GM19043 (cell line): ENCODE measurements around the gene TEX35.
"Not testable (repeated sequence)": the region's sequence is repeated elsewhere in the genome, so short reads cannot be mapped to it uniquely, and the experiment has no call there.

ENCODE experiments used
- ATAC-seq: cut with Tn5 transposase; IDR thresholded peaks from one replicate; pipeline ENCODE4 v1.9.1; 2021; ENCODE audit warnings: low read depth; ENCODE audit not compliant: unreplicated experiment

TEX35 gene

DNA sequence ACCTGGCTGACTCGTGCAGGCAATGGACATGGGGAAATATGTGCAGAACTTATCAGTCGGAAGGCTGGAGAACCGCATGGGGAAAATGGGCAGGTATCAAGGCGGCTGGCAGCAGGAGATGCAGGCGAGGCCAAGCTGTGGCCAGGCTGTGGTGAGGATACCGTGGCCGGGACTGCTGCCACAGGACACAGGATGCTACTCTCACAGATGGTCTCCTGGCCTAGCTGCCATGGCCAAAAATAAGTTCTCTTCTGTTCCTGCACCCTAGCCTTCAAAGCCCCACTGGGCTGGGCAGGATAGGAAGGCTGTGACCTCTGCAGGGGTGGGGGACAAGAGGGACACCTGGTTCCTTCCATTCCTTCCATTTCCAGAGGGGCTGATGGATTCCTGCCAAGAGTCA lies 26.4 kb downstream of the TEX35 start:
- no peak for ATAC-seq

DNA sequence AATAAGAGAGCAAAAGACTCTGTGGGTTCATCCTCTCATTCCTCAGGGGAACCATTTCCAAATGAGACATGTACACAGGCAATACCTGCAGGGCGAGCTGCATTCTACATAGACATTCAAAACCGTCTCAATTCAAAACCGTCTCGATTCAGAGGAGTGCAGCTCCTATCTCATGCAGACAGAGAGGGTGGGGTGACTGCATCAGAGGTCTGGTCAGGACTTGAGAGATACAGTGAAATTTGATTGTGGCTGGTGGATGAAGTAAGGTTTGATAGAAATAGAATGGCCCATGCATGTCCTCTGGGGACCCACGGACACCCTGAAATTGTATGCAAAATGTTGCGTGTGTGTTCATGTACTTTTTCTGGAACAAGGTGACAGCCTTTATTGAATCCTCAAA lies 27.3 kb downstream of the TEX35 start:
- no peak for ATAC-seq

DNA sequence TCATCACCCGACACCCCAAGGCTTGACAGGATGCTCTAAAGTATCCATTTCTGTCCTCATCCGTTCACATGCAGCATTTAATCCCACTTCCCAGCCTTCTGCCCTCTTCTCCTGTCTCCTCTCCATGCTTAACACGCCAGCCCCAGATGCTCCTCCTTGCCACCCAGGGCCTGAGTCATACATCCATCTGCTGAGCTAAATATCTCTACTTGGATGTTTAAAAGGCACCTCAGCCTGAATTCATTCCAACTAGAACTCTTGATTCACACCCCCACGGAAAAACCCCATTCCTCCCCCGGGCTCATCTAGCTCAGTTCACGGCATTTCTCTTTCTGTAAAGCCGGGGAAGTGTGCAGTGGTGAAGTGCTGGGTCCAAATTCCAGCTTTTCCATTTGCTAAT lies 27.7 kb downstream of the TEX35 start:
- ATAC-seq = no peak

DNA sequence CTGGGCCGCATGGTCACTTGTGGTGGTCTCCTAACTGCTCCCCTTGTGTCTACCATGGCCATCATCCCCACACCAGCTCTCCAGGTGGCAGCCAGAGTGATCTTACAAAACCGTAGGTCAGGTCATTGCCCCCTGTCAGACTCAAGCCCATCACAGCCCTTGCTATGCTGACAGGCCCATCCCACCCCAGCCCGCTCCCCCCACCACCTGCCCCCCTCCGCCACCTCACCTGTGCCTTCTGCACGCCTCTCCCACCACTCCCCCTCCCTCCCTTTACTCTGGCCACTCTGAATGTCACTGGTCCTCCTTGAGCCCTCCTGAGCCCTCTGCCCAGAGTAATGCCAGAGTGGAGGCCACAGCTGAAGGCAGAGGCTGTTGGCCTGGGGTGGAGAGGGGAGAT lies 28.5 kb downstream of the TEX35 start:
- no peak for ATAC-seq

DNA sequence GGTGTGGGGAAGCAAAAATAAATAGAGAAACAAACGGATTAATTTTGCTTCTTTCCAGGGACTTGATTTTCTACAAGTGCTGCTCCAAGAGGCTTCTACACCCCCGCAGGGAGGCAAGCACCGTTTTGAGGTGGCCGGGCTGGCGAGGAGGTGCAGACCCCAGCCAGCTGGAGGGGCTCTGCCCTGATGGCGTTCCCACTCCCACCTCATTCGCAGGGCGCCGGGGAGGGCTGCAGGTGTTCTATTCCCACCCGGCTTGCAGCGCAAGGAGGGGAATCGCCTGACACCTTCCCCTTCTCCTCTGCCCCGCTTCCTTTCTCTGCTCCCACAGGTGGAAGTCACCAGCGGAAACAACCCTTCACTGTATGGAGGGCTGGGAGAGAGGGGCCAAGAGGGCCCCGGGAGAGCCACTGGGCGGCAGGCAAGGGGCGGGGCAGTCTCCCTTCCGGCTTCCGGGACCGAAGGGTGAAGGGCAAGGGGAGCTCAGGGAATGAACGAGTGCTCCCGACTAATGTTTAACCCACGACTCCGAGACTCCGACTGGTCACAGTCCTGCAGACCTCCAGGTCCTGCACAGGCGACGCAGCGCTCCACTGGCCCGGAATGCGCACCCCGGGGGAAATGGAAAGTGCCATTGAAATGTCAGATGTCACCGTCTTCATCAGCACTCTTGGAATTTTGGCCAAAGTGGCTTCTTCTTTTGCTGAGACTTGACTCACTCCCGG lies 29.1 kb downstream of the TEX35 start:
- ATAC-seq = peak; percentile 33

DNA sequence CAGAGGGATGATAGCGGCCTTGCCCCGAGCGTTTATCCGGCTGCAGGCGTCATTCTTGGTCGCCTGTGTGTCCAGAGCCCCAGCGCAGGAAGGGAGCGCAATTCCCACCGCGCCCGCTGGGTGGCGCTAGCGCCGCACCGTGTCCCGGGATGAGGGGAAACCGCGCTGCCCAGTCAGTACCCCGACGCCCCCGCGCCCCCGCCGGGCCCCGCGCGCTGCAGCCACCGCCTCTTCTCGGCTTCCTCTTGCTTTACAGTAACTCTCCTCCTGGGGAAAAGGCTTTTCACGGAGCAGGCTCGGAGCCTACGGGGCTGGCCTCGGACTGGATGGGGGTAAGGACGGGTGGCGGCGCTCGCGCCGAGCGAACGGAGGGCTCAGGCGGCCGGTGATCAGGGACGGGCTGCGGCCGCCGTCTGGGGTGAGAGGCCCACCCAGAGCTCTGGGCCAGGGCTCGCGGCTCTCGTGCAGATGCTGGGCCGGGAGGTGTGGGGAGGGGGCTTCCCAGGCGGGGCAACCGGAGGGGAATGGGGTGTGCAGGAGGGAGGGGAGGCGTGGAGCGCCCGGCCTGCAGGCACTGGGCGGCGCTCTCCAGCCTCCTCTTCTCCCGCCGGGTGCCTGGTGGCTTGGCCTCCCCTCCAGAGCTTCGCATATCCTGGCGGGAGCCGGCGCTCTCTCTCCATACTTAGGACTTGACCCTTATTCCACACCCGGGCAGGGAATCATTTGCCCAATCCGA lies 29.8 kb downstream of the TEX35 start:
- ATAC-seq = peak; percentile 65

DNA sequence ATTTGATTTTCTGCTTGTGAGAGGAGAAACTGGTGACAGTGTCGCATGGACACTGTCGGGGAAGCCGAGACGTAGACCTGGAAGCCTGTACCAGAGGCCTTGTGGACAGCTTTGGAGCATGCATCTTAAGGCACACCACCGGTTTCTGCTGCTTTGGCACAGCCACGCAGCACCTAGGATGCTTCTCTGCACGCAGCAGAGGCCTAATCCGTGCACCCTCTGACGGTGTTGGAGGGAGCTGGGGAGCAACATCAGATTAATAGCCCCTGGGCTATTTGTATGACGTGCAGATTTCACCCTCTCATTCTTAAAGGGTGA lies 30.3 kb downstream of the TEX35 start:
- peak; percentile 30 for ATAC-seq

DNA sequence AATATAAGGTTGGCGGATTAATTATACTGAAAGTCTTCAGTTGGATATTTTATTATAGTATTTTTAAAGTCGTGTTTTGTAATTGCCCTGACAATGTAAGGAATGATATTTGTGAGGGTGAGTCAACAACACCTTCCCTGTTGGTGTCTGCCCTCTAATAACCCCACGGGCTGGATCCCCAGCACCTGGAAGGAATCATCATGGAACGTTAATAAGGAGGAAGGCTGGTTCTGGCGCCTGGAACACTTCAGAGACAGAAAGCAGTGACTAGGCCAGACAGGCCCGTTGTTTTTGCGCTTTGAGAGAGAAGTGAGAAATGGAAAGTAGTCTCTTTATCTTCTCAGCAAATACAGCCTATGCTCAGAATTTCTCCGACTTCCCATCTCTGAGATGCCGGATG lies 31.6 kb downstream of the TEX35 start:
- ATAC-seq = no peak

DNA sequence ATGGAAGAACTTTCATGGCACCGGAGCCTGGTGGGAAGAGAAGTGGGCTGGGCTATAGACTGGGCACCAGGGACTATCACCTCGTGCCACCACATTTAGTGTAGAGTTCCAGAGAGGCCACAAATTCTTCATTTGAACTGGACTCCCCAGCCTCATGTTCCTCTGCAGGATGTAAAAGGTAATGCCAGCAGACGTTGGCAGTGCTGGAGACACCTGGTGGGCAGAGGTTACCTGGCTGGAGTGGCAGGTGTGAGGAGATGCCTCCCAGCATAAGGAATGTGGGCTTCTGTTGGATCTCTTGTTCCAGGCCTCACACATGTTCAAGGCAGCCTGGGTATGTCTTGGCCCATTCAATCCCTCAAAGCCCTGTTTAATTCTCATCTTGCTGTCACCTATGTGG lies 35.2 kb downstream of the TEX35 start:
- ATAC-seq = no peak

DNA sequence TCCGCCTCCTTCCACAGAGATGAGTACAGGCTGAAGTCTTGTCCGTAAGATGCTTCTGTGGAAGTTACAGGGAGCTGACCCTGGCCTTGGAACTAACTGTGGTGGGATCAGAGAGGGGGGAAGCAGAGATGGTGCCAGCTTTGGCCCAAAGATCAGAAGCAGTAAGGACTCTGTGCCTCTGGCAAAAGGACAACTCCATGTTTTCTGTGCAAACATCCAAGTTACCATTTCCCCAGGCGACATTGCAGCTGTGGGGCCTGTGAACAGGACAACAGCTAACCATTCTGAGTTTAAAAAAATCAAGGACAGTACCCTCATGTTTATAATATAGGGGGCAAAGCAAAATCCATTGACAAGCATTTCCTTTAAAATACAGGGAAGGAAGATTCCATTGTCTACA lies 38.4 kb downstream of the TEX35 start:
- ATAC-seq = no peak

DNA sequence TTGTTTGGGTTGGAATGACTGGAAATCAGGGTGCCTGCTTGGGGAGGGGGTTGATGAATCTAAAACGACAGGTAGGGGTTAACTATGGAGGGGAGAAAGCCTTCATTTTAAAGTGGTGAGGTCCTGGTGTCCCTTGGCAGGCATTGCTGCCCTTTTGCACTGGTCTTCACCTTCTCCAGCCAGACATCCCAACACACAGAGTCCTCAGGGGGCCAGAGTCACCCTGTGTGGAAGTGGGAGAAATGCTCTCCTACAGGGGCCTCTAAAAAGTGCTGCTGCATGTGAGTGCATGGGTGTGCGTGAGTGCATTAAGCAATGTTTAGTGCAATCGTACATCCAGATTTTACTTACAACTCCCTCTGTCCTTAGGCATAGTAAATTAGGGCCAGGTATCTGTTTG lies 39.0 kb downstream of the TEX35 start:
- ATAC-seq = no peak

DNA sequence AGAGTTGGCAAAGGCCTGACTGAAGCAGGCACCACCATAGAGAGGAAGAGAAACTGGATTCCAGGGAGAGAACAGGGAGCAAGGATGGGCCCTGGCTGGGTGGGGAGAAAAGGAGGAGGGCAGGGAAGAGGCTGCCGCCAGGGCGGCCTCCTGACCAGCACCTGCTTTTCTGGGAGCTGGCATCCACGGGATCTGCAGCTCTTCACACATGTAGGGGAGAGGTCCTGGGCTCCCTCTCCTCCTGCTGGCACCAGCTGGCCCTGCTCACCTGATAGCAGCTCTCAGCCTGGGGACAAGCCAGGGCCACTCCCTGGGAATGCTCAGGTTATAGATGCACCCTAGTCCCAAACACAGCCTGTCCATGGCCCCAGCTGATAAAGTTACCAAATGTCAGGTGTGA lies 39.9 kb downstream of the TEX35 start:
- ATAC-seq = no peak

DNA sequence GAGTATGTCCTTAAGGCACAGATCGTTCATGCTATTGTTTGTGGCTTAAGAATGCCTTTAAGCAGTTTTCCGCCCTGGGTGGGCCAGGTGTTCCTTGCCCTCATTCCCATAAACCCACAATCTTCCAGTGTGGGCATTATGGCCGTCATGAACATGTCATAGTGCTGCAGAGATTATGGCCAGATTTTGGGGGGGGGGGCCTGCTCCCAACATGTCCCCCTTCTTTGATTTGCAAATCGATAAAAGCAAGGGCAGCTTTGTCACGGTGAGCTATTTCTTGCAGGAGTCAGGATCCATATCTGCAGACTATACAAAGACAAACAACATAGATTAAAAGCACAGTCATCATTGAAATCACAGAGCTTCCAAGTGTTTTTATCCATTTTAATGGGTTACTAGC lies 41.4 kb downstream of the TEX35 start:
- ATAC-seq = not testable (repeated sequence)

DNA sequence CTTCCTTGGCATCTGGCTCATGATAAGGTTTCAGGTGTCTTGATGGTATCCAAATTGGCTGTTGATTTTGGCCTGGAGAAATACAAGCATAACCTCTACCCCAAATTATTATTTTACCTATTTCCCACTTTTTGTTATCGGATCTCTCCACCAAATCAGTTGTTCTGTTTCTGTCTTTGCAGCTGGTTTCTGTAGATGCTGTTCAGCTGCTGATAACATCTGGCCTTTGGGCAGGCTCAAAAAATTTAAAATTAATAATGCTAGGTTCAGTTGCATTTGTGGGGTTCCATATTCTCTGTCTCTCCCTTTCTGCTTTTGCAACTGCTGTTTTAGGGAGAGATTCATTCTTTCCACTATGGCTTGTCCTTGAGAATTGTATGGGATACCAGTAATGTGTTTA lies 42.7 kb downstream of the TEX35 start:
- ATAC-seq = not testable (repeated sequence)

DNA sequence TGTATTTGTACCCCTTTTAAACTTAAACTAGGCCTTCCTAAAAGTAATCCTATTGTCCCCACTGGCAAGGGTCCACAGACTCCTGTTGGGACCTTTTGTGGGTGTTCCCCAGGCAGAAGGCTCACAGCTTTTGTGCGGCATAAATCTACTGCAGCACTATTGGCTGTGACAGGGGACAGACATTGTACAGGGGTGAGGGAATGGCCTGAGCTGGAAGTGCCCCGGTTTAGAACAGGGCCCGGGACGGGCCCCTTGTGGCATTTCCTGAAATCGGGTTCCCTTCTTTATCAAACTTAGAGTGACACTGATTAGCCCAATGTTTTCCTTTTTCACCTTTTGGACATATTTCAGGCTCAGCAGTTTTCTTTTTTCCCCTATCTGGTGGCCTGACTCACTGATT lies 45.9 kb downstream of the TEX35 start:
- not testable (repeated sequence) for ATAC-seq

DNA sequence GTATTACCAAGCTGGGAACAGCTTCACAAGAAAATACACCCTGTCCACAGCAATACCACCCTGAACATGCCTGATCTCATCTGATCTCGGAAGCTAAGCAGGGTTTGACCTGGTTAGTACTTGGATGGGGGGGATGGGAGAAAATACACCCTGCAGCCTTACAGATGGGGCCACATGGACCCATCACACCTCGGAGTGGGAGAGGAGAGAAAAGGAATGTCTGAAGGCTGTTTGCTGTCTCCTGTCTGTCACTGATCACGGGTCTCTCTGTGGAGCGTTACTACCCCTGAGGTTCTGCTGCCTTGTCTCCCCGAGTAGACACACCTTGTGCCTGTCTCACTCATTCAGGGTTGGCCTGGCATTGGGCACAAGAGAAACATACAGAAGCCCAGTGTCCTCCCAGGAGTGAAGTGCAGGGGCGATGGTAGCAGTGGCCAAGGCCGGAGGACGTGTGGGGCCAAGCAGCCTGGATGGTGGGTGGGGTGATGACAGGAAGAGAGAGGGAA lies 48.0 kb downstream of the TEX35 start:
- ATAC-seq = no peak

DNA sequence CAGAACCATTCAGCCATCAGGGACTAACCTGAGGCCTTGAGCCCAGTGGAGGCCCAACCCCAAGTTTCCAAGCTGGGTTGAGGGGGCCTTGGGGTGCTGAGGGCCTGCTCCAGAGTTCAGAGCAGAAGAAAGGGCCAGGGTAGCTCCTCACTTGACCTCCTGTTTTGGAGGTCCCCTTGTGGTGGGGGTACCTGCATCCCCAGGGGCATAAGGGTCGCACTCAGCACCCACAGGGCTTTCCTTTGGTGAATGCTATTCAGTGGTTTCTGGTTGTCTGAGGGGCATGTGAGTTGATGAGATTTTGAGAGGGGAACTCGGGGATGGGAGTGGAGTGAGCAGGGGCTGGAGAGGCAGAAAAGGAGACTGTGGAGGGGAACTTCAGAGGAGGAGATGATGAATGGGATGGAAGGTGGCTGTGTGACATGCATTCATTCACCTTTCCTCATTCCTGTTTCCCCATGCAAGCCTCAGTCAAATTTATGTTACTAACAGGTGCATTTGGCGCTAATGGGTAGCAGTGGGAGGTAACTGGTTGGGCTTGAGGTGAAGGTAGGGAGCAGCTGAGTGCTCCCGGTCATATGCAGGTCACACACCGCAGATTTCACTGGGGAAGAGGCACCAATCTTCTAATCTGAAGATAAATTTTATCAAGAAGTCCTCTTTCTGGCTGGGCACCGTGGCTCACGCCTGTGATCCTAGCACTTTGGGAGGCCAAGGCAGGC lies 50.4 kb downstream of the TEX35 start:
- no peak for ATAC-seq

DNA sequence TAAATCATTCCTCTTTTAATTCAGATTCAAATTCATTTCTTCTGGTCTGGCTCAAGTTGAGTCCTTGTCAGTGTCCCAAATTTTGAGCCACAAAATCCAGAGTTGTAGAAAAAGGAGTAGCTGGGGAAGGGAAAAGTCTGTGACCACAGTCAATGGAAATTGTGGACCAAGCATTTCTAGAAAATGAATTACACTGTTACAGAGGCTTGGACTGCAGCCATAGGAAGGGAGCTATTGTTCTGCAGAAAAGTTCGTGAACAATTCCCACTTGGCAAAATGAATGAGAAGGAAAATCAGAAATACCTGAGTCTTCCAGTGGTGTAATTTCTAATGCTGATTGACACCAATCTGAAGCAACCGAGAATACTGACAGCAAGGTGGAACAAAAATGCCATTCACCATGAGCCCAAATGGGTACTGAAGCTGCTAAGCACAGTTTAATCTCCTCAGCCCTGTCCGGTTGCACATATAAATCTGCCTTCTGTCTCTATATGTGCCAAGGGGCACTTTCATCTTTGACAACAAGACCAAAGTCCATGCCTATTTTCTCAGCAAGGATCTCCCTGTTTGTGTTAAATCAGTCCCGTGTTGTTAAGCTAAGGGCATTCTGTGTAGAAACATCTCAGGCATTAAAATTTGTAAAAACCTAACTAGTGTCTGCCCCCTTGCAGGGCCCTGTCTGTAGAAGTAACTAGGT lies 51.3 kb downstream of the TEX35 start:
- no peak for ATAC-seq

DNA sequence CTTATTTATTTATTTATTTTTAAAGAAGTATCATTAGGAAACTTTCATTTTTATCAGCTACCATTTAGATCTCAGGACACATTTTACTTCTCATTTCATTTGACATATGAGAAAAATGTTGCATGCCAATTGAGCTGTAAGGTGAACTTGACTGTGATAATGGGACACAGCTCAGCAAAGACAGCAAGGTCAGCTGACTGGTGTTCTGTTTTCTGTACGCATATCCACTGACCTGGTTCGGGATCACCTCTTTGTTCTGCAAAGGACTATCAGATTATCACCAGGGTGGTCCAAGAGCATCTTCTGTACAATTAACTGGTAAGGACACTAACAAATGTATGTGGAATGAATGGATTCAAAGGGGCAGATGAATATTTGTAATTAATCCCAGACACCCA lies 51.9 kb downstream of the TEX35 start:
- ATAC-seq = no peak

DNA sequence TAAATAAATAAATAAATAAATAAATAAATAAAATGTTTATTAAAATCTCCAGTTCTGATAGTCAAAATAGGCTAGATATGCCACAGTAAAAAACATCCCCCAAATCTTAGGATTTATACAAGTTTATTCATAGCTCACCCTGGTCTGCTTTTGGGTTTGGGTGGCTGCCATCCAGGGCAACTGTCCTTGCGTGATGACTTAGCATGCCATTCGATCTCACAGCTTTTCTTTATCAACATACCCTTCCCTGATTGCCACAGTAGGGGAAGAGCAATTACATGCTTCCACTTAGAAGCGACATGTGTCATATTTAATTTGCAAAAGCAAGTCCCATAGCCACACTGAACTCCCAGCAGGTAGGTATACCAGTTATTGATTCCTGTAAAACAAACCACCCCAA lies 52.7 kb downstream of the TEX35 start:
- no peak for ATAC-seq

DNA sequence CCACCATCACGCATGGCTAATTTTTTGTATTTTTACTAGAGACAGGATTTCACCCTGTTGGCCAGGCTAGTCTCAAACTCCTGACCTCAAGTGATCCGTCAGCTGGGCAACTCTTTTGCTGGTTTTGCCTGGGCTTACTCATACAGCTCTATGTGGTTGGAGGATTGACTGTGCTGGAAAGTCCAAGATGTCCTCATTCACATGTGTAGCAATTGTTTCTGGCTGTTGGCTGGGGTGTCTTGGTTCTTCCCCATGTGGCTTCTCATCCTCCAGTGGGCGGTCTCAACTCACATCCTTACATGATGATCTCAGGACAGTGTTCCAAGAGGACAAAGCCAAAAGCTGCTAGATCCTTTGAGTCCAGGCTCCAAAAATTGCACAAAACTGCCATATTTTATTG lies 53.3 kb downstream of the TEX35 start:
- ATAC-seq = no peak
